Activated CD4-positive, alpha-beta T cell treated with anti-CD3 and anti-CD28 coated beads, Interleukin-2, amount 50 U/mL, for 48 hours (primary cell): ENCODE measurements around the gene SH2D2A.
A peak's percentile ranks its signal among the peaks of the same experiment; 100 is the strongest.

Experiments used
- DNase-seq, 2 experiments: peaks; one replicate each; pipeline ENCODE4 v3.0.0-alpha.2; 2020

Gene SH2D2A

GRCh38 chr1:156822680-156823079 lies 6.0 kb upstream of the SH2D2A start:
- DNase-seq = no peak

DNA sequence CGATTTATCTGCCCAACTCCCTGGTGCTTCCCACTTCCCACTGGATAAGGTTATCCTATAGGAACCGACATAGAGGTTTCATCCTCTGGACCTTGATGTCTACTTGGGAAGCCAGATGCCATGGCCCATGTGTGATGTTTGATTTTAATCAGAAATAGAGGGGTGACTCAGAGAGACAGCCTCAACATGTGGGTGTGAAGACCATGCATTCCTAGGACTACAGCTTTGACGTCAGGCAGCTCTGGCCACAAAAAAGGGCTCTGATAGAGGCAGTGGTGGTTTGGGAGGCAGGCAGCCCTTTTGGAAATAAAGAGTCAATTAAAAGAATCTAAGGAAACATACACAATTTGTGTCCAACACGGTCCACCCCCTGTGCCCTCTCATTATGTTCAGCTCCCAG lies 5.2 kb upstream of the SH2D2A start:
- peak; percentile 59 to 69 for DNase-seq

DNA sequence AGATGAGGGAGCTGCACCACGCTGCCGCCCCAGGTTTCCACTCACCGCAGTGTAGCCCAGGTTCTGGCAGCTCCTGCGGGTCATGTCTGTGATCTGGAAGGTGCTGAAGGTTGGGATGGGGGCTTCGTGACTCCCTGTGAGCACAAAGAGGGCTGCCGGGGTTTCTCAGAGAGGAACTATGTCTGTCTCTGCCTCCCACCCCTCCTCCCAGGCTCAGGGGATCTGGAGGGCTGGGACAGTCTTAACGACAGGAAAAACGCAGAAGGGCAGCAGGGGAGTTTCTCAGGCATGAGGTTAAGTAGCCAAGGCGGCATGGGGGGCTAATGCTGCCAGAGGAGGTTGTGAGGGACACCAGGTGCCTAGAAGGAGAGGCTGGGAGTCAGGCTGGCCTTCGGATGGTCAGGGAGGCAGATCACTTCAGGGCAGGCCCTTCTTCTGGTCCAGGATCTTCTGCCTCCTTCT lies 656 bp downstream of the SH2D2A start:
- peak in 1 of 2 experiments; percentile 29 for DNase-seq

DNA sequence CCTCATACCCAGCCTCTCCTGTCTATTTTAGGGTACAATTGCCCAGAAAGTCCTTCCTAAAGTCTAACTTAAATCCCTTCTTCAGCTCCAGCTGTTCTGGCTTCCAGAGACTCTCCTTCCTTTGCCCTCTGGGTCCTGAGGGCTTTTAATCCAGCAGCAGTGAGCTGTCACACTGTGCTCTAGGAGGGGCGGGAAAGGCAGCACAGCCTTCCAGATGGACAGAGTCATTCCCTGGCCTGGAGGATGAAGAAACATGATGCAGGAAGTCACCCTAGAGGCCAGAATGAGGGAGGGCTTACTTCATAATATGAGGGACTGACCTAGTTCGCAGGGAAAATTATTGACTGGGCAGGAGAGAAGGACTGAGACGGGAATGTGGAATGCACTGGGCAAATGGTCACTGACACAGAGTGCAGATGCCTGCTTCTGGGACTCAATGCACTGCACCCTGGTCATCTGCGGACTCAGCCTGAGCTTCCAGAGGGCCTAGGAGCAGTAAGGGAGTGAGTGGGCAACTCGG lies 1.3 kb downstream of the SH2D2A start:
- DNase-seq = no peak

DNA sequence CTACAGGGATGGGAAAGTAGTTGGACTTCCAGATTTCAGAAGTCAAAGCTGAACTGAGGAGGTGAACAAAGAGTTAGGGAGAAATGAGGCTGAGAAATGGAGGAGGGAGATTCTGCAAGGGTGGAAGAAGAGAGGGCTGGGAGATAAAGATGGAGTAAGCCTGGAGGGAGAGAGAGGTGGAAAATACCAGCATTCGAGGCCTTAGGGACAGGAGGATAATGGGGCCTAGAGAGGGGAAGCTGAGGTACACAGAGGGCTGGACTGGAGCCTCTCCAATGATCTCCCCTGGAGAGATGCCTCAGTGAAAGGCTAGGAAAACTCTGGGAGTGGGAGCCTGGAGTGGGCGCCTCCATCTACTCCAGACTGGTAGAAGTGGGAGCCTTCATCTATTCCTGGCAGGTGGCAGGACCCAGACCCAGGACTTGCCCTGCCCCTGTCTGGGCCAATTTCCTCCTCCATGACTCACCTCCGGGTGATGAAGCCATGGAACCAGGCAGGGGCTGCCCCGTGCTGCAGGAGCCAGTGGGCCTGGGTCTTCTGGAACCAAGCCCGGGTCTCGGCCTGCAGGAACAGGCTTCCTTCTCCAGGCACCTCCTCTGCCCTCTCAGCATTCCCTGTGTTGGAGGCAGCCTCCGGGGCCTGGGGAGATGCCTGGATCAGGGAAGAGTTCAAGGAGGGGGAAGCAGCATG lies 1.9 kb downstream of the SH2D2A start:
- DNase-seq = peak; percentile 65 to 69

DNA sequence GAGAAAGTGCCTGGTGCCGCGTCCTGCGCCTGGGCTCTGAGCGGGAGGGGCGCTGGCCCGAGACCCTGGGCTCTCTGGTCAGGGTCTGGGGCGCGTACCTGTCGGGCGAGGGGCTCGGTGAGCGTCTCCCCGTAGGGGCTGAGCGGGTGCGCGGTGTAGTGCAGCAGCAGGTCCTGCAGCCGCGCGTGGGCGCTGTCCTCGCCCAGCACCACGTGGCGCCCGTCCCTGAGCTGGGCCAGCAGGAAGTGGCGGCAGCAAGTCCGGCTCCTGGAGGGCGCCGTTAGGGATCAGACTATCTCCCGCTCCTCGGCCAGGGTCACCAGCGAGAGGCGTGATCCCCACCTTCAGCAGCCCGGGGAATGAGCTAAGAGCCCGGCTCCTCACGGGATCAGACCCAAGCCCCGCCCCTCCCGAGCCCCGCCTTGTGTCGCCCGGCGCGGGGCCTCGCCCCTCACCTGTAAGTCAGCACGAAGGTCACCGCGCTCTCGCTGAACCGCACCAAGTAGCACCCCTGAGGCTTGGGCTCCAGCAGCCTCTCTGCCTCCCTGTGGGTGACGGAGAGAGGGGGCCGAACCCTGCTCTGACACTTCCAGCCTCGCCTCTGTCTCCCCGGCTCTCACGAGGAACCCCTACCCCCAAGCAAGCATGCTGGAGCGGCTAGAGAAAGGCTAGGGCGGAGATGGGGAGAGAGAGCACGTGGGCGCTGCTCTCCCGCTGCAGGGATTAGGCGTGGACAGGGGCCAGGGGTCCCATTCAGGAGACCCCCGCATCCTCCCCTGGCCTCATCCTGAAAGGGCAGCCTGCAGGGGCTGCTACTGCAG lies 2.7 kb downstream of the SH2D2A start:
- peak; percentile 81 to 84 for DNase-seq

GRCh38 chr1:156813298-156813697 lies 3.4 kb downstream of the SH2D2A start:
- no peak for DNase-seq

DNA sequence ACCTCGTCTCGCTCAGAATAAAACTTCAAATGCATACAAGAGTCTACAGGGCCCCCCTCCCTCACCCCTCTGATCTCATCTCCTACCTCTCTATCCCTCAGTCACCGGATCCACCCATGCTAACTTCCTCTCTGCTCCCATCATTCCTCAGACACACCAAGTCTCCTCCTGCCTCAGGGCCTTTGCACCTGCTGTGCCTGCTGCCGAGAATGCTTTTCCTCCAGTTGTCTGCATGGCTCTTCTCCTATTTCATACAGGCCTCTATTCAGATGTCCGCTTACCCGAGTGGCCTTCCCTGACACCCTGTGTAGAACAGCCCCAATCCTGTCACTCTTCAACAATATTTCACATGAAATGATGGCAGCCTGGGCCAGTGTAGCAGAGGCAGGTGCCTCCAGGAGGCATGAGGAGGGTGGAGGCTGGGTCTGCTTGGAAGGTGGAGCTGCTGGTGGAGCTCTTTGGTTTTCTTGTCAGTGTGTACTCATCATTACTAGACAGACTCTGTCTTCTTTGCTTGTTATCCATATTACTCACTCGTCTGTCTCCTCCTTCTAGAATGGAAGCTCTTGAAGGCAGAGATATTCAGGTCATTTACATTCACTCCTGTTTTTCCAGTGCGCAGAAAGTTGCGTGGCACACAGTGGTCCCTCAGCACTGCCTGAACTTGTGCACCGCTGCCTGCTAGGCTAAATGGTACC lies 4.2 kb downstream of the SH2D2A start:
- DNase-seq = no peak

GRCh38 chr1:156811168-156811567 lies 5.5 kb downstream of the SH2D2A start:
- DNase-seq = no peak

GRCh38 chr1:156809711-156810366 lies 6.8 kb downstream of the SH2D2A start:
- DNase-seq = no peak

GRCh38 chr1:156809281-156809680 lies 7.4 kb downstream of the SH2D2A start:
- DNase-seq = no peak

- no peak for DNase-seq
These were observed 8.2 kb downstream of the SH2D2A start for GRCh38 chr1:156808186-156809030.

- DNase-seq = peak in 1 of 2 experiments; percentile 49
These were observed 9.0 kb downstream of the SH2D2A start for GRCh38 chr1:156807627-156808026.

GRCh38 chr1:156806512-156807440 lies 9.9 kb downstream of the SH2D2A start:
- DNase-seq = no peak

DNA sequence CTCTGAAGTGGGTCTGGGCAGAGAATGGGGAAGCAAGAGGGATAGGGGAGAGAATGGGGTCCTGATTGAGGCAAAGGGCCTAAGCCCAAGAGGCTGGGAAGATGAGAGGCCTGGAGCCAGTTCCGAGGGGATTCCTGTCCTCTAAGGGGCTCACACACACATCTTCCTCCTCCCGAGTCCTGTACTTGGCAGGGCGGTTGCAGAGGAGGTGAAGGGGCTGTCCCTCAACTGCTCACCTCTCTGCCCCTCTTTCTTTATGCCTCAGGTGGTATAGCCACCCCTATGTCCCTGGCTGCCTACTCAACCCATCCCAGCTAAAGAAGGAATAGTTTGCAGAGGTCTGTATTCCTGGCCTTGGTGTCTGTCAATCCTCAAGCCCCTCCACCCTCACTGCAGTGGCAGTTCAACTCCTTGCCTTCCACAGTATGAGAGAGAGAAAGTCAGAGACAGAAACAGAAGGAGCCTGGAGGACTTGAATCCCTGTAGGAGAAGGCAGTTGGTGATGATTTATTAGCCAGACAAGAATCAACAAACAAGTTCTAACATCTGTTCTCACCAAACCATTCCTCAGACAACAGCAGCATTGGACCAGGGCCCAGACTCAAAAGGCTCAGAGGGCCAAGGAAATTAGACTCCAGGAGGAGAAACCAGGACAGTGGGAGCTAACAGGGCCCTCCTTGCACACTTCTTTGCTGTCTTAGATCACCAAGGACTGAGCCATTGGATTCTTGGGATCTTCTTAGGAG lies 10.7 kb downstream of the SH2D2A start:
- no peak for DNase-seq

GRCh38 chr1:156804572-156805243 lies 11.9 kb downstream of the SH2D2A start:
- no peak for DNase-seq

DNA sequence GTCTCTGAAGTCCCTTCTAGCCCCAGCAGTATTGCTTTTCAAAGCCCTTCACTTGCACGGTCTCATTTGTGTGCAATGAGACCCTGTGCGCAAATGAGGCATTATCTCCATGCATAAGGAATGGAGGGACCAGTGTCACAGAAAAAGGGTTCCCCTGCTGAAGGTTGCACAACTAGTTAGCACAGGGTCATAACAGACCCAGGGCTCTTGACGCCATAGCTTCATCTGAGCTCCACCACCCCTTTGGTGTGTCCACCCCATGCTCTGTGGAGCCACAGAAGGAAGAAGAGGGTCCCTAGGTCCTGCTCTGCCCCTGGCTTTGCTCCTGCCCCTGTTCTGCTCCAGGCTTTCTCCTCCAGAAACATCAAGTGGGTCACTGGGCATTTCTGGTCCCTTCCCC lies 12.6 kb downstream of the SH2D2A start:
- DNase-seq = no peak

GRCh38 chr1:156803086-156803851 lies 13.4 kb downstream of the SH2D2A start:
- DNase-seq = peak in 1 of 2 experiments; percentile 38
